GM20431 (cell line): ENCODE results near the gene ARHGEF17.

ENCODE experiments used
- in situ Hi-C: fragments of 300-500 bp; cut with MseI, MboI; formaldehyde crosslinking; loops from one replicate; pipeline ENCODE4 v1.15.0; 2020; ENCODE audit warnings: low sequenced_read_pairs; ENCODE audit not compliant: unreplicated experiment

ARHGEF17 gene

DNA sequence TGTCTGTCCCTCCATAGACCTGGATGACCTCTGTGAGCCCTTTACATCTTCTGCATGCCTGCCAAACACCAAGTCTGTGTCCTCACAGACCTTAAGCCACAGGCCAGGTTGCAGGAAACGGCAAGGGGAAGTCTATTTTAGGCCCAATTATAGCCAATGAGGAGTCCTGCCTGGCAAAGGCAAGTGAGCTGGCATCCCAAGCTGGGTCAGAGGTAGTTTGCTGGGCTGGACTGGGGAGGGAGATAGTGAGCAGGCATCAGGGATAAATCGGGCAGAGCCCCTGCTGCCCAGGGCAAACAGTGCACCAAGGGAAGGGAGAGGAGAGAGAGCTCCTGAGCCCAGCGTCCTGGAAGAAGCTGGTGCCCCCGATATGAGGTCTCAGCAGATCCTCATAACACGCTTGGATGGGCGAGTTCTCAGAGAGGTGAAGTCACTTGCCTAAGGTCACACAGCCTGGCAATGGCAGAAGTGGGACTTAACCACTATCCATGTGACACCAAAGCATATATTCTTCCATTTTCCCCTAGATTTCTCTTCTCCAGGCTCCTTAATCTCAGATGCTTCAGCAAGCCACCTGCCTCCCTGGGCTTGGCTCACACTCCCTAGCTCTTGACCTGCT is 64.4 kb downstream of the ARHGEF17 start:
- in situ Hi-C loops = no loop called here

DNA sequence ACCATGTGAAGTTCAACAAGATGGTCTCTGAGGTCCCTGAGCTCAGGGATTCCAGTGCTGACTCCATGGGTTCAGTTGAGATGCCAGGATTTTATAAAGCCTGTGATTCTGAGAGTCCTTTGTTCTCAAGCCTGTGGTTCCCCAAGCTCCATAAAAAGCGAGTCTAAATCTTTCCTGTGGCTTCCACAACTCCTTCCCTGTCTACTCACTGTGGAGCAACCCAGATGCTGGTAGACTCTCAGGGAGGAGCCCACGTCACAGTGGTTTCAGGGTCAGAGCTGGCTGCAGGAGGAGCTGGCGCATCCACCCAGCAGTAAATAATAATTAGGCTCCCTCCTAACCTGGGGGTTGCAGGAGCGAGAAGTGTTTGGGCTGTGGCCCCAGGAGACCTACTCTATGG is 66.1 kb downstream of the ARHGEF17 start:
- in situ Hi-C loops = no loop called here

DNA sequence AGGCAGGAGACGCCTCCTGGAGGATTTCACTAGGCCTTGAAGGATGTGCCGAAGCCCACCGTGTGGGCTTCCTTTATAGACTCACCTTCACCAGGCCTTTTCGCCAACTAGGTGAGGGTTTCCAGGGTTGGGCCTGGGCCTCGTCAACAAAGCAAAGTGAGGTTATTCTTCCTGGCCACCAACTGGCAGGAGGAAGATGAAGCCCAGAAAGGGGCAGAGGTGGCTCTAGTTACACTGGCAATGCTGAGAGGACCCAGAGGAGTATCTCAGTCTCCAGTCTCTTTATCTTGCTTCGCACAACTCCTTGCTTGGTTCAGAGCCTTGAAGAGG is 67.7 kb downstream of the ARHGEF17 start:
- in situ Hi-C loops = no loop called here

DNA sequence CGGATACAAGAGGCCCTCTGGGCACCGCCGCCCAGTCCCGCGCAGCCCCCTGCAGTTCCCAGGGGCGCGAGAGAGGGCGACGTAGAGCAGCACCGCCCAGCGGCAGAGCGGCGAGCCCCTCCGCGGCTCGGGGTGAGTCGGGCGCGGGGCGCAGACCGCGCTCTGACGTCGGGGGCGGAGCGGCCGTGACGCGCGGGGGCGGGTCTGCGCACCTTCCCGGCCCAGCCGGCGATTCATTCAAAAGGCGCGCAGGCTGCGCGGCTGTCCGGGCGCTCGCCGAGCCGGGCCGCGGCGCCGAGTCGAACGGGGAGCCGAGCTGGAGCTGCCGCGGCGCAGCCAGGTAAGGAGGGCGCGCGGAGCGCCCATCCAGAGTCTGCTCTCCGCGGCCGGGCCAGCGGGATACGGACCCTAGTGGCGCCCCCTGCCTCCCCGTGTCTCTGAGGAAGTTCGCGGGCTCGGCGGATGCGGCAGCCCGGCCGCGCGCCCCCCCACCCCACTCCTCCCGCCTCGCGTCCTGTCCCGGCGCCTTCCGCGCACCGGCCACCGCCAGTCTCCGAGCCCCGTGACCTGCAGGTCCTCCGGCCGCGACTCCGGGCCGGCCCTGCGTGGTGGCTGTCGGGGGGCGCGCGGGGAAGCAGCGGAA is 68.2 kb downstream of the ARHGEF17 start, which contains the start of gene RELT:
TSS of gene RELT (plus strand) at position 240 of the 643 bp plus-strand sequence. CDS start 12,738 bp downstream, outside the sequence.
- in situ Hi-C loops = no loop called here

DNA sequence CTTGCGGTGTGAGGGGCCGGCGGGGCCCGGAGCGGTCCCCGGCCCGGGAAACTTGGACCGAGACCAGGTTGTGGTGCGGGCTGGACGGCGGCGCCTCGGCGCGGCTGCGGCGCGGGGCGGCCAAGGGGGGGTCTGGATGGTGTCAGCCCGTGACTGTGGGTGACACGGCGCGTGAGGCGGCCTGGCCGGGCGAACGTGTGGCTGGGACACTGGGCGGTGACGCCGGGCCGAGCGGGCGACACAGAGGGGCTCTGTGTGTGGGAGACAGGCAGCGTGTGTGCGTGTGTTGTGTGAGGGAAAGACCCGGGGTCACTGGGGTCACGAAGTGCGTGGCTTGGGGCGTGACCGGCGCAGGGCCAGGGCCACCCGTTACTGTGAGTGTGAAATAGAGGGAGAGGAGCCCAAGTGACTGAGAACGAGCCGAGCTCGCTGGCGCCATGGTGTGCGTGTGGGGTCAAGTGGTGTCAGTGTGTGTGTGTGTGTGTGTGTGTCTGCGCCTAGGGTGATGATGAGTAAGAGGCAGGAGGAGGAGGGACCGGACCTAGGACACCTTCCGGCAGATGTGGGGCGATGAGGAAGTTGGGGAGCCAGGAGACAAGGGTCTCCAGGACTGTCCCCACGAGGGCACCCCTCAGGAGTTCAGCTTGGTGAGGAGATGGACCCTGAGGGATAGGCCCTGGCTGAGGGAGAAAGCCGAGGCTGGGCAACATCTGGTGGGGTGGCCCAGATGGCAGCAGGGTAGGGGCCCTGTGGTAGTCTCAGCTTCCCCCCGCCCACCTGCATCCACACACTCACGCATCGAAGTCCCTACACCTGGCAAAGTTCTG is 68.9 kb downstream of the ARHGEF17 start:
- in situ Hi-C loops = no loop called here

DNA sequence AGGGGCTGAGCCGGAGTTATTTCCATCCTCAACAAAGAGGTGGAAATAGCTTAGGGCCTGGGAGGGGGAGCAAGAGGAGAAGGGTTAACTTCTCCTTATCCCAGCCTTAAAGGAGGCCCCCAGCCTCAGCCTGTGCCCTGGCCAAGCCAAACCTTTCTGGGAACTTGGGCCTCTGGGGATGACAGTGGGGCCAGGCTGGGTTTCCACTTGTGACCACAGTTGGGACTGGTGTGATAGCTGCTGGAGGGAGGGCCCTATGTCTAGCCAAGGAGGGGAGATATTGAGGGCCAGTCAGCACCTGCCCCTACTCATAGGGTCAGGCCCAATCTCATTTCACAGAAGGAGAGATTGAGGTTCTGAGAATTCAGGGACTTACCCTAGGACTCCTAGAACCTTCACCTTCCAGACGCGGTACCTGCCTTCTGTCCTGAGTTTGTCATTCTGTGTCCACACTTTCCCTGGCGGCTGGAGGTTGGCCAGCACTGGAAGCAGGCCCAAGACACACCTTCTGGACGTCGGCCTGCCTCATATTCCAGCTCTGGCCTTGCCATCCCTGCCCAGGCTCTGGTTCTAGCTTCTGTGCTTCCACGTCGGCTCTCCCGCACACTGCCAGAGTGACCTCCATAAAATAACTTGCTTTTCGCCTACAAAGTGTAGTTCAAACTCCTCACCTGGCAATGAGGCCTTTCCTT is 71.3 kb downstream of the ARHGEF17 start:
- in situ Hi-C loops = no loop called here

DNA sequence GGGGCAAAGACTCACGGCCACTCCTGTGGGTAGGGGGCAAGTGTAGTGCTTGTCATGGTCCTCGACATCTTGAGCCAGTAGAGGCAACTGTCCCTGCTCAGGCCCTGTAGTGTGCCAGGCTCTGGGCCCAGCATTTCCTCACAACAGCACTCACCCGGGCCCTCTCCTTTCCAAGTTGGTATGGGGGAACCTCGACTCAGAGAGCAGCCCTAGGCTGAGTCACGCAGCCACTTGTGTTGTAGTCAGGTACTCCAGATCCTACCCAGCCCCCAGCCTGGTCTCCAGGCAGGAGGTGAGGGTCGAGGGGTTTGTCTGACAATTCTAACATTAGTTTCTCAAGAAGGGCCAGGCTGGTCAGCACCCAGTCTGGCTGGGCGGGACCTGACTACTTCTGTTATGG is 72.3 kb downstream of the ARHGEF17 start:
- in situ Hi-C loops = no loop called here

DNA sequence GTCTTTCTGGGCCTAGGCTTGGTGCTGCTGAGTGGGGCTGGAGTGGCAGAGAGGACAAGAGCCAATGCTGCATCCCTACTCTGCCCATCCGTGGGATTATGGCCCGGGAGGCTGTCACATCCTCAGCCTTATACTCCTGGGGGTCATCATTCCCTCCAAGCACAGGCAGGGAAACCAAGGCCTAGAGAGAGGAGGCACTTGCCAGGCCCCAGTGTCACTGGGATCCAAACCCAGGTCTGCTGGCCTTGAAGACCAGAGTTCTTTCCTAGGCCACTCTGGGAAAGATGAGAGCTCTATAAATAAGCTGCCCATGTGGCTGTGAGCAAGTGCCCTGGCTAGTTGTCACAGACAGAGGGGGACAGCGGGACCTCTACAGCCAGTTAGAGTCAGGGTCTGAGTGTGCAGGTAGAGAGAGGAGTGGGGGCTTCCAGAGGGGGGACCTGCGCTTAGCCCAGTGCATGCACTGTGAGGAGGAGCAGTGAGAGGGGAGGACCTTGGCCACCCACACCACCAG is 72.9 kb downstream of the ARHGEF17 start:
- in situ Hi-C loops = no loop called here

DNA sequence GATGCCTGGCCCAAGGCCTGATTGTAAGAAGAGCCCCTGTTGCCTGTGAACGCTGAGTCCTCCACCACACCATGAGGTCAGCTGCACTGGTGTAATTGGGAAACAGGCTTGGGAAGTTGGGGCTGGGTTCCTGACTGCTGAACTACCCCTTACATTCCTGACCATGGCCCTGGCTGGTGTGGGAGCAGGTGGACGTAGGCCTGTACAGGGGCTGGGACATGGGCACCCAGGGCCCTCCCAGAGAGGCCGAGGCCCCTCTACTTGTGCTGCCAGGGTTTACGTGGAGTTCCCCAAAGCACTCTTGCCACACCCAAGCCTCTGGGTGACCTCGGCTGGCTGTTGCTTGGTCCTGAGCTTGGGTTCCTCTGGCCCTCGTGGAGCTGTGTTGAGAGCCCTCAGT is 73.5 kb downstream of the ARHGEF17 start:
- in situ Hi-C loops = no loop called here

DNA sequence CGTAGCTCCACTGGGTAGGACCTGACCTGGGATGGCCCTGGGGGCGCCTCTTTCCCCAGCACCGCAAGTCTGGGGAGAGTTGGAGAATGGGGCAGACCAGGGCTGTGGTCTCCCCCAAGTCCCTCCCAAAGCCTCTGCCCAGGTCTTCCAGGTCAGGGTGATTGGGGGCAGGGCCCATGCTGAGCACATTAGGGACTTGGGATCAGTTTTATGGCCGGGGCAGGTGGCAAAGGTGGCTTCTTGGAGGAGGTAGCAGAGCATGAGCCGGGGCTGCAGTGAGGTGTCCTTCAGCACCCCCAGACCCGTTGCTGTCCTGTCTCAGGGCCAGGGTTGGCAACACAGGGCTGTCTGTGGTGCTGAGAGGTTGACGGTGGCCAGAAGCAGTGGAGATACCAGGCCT is 74.1 kb downstream of the ARHGEF17 start:
- in situ Hi-C loops = no loop called here

DNA sequence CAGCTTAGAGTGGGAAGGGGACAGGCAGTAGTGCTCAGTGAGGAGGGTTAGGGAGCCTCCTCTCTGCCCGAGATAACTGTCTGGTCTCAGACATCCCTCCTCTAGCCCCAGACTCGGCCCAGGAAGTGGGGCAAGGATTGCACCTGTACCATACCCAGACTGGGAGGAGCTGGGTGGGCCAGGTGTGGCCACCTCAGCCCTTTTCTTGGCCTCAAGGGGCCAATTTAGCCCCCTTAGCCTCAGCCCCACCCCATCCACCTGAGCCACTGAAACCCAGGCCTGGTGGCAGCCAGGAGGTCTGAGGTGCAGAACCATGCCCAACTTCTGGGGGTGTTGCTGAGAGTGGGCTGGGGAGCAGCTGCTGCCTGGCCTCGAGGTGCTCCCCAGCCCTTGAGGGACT is 74.7 kb downstream of the ARHGEF17 start:
- in situ Hi-C loops = no loop called here

DNA sequence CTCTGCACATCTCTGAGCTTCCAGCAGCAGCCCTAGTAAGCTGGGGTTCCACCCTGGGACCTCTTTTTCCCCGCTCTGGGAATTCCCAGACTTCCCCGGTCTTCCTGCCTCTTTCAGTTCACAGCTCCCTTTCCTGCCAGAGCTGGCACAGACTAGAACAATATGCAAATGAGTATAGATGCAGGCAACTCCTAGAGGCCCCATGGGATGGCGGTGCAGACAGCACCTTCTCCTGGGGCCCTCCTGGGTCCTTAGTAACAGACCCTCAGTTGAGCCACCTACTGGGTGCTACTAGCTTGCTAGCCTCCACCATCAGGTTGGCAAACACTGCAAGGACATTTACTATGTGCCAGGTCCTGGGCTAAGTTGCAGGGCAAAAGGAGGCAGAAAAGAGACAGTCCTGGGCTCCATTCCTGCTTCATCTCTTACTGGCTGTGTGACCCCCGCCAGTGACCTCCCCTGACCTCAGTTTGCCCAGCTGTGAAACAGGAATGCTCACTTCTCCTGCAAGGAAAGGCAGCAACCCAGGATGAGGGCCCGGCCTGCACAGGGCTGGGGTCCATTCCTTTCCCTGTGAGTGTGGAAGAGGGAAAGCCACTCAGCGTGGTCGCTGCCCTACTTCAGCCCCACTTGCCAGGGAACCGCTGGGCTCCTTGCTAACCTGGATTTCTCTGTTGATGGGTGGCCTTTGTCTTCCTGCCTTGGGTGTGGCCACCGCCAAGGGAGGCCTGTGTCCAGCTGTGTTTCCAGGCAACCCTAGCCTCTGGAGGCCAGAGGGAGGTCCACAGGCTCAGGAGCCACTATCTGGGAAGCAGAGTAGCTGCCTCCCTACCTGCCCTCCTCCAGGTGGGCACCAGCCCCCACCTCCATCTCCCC is 75.4 kb downstream of the ARHGEF17 start:
- in situ Hi-C loops = no loop called here

DNA sequence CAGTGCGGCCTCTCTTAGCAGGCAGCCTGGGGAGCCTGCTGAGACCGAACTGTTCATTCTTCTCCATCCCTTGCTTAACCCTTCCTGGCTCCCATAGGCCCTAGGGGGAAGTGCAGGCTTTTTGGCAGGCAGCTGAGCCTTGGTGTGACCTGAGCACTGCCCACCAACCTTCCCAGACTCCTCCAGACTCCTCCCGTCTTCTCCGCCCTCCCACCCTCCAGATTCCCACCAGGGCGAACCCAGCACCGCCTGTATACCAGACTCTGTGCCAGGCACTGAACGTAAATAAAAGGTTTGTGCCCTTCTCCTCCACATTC is 76.0 kb downstream of the ARHGEF17 start:
- in situ Hi-C loops = no loop called here

DNA sequence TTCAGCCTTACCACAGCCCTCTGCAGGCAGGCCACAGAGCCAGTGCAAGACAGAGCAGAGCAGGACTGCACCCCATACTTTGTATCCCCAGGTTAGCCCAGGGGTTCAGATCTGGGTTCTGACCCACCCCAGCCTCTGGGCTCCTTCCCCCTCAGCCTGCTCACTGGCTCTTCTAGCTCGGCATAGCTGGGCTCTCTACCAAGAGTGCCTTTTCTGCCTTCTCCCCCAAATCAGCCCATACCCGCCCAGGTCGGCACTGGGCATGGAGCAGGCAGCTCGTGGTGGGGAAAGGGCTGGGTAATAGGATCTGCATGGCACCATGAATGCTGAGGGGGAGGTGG is 76.4 kb downstream of the ARHGEF17 start:
- in situ Hi-C loops = no loop called here

DNA sequence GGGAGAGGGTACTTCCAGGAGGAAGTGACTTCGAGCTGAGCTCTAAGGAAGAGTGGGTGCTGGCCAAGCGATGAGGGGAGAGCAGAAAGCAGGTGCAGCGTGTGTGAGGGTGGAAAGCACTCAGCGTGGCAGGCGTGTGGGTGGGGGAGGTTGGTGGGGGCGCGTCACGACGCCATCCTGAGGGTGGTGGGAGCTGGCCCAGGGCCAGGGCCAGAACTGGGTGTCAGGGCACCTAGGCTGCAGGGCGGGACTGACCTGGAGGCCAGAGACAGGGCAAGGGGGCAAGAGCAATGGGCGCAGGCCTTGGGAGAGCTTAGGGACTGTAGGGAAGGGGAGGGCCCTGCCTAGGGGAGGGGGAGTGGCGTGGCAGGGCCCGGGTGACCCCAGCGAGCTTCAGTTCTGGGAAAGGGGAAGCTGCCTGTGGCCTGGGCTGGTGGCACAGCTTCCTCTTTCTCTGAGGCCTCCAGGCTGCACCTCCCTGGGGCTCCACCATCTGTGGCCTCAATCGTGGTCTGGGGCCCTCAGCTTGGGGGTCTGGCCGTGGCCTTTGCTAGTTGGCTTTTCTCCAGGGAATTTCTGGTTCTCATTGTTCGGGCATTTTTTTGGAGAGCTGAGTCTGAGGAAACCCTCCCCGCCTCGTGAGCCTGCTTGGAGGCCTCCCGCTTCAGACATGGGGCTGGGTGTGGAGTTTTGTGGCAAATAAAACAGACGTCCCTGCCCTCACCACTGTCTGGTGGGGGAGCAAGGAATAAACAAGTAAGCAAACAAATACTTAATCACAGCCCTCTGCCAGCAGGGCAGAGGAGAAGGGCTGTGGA is 77.0 kb downstream of the ARHGEF17 start:
- in situ Hi-C loops = no loop called here

DNA sequence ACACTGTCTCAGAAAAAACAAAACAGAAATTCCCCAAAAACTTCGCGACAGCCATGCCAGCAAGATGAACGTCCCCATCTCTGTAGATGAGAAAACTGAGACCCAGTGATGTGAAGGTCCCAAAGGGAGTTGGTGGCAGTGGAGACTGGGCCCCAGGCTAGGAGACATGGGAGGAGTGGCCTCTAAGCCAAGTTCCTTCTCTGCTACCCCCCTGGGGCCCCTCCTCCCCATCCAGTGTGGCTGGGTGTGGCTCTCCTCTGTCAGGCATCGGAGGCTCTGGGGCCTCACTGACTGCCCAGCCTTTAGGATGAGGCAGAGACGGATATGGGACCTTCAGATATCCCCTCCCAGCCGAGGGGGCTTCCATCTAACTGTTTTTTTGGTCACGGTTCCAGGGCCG is 77.9 kb downstream of the ARHGEF17 start:
- in situ Hi-C loops = no loop called here

DNA sequence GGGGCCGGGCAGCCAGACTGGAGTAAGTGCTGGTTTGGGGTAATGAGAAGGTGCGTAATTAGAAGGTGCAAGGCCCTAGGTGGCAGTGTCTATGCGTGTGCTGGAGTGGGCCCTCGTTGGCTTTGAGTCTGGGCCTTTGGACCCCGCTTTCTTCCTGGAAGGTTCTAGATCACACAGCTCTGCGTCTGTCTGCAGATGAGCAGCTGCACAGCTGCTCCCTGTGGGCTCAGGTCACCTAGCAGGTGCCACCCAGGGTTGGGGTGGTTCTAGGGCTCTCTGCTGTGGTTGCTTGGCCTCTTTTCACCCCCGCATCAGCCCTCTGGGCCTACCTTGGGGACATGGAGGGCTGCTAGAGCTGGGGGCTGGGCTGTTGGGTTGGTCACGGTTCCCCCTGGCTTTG is 78.5 kb downstream of the ARHGEF17 start:
- in situ Hi-C loops = no loop called here

DNA sequence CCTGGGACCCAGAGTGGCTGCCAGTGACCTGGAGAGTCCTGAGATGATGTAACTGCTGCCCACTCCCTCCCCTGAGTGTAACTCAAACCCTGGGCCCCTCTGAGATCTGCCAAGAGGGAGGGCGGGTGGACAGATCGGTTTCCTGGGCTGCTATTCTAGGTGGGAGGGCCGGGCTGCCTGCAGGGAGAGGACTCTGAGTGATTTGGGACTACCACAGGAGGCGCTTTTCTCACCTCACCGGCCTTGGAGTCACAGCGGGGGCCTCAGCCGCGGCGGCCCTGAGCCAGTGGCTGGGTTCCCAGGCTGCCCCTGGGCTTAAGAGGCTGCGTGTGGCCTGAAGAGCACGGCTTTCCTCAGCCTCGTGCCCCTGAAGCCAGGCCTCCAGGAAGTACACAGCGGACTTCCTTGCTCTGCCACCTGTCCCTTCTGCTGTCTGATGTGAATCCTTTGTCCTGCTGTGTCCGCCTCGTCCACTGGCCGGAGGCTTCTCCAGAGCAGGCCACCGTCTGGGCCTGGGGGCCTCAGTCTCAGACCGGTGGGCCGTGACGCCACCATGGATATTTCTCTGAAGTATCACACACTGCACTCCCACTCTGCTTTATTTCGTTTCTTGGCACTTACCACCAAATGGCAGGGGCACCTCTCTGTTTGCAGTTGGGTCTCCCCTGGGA is 79.7 kb downstream of the ARHGEF17 start:
- in situ Hi-C loops = no loop called here
